C4-2B (cell line): ENCODE measurements around the gene DLGAP1.
"Not testable (repeated sequence)": the region's sequence is repeated elsewhere in the genome, so short reads cannot be mapped to it uniquely, and the experiment has no call there.

ENCODE experiments used
- CTCF ChIP-seq: fragments of 450-650 bp; conservative IDR thresholded peaks from 2 replicates; pipeline ENCODE4 v1.5.1; 2017; ENCODE audit warnings: mild to moderate bottlenecking
- ZFX ChIP-seq: fragments of 450-650 bp; IDR thresholded peaks from 2 replicates; pipeline ENCODE4 v1.6.1; 2017

- TF ChIP-seq ZFX, CTCF: not testable (repeated sequence)
Measured at GRCh38 chr18:3694030-3694778, 760.9 kb downstream of the DLGAP1 start.
